Measurements from ENCODE around the gene NCR2.
"Not testable (repeated sequence)": the region's sequence is repeated elsewhere in the genome, so short reads cannot be mapped to it uniquely, and the experiment has no call there.

The NCR2 gene, protein sequence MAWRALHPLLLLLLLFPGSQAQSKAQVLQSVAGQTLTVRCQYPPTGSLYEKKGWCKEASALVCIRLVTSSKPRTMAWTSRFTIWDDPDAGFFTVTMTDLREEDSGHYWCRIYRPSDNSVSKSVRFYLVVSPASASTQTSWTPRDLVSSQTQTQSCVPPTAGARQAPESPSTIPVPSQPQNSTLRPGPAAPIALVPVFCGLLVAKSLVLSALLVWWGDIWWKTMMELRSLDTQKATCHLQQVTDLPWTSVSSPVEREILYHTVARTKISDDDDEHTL

DNA sequence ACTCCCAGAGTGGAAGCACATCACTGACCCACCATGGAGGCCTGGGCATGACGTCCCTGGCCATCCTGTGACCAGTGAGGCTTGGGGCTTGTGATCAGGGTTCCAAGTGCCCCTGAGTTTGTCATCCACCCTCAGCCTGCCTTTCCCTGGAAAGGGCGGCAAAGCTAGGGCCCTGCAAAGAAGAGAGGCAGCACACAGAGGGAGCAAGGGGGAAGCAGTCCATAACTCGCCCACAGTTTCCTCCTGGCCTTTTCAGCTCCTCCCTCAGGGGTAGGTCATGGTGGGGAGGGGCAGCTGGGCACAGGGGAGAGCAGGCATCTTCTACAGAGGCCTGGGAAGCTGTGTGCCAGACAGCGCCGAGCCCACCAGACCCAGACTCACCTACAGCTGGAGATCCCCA, at the start of gene NCR2:
Gene NCR2 (plus strand): TSS at position 313 of the 400 bp plus-strand sequence. CDS start 269 bp downstream, outside the sequence.
- no peak for DNase-seq

DNA sequence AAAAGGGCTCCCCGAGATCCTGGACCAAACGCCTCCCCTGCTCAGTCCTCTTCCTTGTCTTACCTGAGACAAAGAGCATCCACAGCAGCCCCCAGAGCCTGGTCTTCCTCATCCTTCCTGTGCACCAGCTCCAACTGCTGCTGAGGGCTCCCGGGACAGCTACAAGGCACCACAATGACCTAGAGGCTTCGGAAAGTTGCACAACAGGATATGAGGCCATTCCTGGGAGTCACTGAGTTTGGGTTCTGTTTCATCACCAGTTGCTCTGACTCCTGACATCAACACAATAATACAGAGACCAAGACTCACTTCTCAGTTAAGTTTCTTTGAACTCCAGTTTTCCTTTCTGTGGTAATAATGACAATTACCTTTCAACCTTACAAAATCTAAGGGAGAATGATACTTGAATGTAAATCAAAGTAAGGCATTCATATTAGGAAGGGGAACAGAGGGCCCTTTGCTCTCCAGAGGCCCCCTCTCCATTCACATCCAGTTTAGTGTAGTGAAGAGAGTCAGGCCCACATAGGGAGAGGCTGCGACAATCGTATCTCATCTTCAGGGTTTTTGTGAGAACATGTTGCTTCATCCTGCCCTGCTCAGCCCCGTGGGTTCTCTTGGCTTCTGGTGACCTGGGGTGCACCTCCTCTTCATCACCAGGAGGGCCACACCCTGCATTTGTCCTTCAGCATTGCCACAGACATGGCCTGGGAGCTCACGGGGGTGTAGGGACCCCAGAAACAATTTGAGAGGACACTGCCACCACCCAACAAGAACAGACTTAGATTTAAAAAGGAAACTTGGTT, 48.7 kb upstream of the NCR2 start, which contains the start of gene TREM1:
Gene TREM1 (minus strand): TSS at position 139 of the 803 bp plus-strand sequence. CDS start 27 bp downstream, at position 112.
- no peak for DNase-seq

DNA sequence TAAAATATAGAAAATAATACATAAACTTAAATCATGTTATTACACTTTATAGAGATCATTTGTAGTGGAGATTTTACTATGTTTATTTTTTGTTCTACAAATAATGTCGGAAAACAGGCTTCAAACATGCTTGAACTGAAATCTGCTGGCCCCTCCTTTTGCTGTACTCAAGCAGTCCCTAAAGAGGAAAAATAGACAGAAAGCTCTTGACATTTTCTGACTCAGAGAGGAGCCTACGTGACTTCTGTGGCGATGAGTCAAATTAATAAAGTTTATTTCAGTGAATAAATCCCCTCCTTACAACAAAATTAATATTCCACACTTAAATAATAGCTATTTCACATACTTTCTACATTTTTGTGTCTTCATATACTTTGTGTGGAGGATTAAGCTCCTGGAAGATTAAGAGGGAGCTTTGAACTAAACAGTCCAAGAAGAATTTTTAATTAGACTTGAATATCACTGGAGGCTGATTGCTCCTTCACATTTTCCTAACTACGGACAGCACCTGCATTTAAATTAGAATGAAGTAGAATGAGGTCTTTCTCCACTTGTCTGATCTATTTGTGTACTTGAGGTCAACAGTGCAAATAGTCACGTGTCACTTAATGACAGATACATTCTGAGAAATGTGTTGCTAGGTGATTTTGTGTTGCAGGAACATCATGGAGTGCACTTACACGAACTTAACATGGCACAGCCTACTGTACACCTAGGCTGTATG, 47.2 kb upstream of the NCR2 start:
- peak; percentile 90 for DNase-seq

DNA sequence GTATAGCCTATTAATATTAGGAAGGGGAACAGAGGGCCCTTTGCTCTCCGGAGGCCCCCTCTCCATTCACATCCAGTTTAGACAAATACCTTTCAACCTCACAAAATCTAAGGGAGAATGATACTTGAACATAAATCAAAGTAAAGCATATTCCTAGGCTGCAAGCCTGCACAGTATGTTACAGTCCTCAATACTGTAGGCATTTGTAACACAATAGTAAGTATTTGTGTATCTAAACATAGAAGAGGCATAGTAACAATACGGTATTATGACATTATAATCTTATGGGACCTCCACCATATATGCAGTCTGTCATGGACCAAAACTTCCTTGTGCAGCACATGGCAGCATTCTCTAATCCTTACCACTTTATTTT, 46.7 kb upstream of the NCR2 start:
- no peak for DNase-seq

DNA sequence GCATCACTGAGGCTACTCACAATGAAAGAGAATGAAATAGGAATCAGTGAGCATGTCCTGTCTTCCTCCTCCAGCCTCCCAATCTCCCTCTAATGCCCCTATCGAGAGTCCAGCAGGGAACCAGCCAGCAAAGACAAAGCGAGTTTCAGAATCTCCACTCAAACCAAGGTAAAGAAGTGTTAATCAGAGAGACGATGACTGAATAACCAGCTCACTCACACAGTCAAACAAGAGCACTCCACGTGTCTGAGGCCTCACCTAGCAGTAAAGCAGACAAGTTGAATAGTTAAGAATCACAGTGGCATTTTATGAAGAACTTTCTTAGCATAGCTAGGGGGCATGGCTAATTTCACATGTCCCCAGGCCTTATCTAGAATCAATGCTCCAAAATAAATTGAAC, 45.6 kb upstream of the NCR2 start:
- no peak for DNase-seq

DNA sequence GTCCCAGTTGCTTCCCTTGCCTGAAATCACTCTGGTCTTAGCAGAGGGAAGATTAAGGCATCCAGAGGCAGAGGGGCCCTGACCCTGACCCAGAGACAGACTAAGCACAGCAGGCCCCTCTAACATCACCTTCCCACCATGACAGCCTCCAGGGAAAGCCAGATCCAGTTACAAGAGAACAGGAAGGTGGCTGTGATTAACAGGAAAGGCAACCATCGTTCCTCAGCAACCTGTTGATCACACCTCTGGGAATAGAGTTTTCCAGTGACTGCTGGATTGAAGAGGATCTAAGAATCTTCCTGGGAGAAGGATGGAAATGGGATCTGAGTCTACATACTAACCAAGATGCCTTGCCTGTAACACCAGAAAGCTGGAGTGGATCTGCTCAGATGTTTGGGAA, 43.7 kb upstream of the NCR2 start:
- no peak for DNase-seq

DNA sequence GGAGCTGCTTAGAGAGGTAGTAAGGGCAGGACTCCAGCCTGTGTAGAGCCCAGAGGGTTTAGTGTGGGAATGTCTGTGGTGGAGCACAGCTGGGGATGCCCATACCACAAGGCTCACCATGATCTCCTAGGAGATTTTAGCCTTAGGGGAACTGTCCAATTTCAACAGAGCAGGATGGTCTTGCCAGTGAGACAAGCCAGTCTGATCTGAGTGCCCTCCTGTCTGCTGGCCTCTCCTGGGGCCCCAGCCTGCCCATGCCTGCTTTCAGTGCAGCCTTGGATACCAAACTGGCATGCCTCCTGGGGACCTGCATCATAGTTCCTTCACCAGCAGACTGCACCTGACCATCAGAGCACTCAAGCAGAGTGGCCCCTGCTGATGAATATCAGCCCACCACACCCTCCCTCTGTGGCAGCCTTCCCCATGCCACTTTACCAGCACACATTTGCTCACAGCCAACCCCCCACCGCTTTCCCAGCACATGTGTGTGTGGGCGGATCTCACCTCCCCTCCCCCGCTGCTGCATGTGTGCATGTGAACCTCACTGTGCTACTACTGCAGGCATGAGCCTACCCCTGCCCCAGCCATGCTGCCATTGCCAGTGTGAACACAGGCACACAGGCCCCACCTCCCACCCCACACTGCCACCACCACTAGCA, 41.1 kb upstream of the NCR2 start:
- no peak for DNase-seq

DNA sequence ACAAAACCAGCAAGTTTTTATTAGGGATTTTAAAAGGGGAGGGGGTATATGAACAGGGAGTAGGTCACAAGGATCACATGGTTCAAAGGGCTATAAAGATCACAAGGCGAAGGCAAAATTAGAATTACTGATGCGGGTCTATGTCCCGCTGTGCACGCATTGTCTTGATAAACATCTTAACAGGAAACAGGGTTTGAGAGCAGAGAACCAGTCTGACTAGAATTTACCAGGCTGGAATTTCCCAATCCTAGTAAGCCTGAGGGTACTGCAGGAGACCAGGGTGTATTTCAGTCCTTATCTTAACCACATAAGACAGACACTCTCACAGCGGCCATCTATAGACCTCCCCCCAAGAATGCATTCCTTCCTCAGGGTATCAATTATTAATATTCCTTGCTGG, 38.2 kb upstream of the NCR2 start:
- DNase-seq: not testable (repeated sequence)

DNA sequence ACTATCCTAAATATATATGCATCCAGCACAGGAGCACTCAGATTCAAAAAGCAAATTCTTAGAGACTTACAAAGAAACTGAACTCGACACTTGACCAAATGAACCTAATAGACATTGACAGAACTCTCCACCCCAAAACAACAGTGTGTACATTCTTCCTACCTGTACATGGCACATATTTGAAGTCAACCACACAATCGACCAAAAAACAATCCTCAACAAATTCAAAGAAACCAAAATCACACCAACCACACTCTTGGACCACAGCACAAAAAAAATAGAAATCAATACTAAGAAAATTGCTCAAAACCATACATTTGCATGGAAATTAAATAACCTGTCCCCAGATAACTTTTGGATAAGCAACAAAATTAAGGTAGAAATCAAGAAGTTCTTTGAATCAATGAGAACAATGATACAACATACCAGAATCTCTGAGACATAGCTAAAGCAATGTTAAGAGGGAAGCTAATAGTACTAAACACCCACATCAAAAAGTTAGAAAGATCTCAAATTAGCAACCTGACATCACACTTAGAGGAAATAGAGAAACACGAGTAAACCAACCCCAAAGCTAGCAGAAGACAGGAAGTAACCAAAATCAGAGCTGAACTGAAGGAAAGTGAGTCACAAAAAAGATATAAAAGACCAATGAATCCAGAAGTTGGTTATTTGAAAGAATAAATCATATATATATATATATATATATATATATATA, 36.5 kb upstream of the NCR2 start:
- no peak for DNase-seq

DNA sequence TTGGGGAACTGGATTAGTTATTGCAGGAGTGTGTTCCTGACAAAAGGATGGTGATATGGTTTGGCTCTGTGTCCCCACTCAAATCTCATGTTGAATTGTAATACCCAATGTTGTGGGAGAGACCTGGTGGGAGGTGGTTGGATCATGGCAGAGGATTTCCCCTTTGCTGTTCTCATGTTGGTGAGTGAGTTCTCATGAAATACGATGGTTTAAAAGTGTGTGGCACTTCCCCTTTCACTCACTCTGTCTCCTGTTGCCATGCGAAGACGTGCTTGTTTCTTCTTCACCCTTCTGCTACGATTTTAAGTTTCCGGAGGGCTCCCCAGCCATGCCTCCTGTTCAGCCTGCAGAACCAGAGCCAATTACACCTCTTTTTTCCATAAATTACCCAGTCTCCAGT, 32.8 kb upstream of the NCR2 start:
- no peak for DNase-seq

DNA sequence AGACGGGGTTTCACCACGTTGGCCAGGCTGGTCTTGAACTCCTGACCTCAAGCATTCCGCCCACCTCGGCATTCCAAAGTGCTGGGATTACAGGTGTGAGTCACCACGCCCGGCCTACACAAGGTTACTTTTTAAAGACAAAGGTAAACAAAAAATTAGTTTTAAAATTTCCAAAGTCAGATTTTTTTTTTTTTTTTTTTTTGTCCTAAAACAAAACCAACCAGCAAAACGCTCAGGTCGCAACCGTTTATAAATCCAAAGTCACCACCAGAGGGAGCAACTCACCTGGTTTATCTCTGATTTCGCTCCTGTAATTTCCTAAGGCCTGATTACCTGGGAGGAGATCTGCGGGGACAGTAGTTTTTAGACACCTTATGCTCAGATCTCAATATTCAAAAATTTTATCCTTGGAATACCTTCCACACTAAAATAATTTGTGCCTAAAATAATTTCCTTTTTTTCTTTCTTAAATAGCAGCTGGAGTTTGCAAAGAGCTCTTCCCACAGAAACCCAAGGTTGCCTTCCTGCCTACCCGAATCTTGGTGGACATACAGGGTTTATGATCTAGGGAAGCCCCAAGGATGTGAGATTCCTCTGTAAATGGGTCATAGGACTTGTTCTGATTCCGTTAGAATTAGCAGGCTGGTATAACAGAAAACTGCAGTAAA, 29.1 kb upstream of the NCR2 start:
- peak; percentile 17 for DNase-seq

DNA sequence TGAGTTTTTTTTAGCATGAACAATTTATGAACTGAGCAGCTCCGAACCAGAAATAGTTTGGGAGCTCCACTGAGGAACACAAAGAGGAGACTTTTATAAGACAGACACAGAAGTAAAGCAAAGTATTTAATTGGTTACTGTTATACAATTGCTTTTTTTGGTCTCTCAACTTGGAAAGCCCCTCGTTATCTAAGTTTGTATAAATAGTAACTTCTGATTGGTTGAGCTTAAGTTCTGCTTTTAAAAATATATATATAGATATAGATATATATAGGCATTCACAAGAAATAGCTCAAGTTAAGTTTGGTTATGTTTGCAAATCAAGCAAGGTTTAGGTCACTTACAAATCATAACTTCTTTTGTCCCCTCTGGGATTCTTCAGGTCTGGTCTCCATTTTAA, 20.2 kb upstream of the NCR2 start:
- no peak for DNase-seq

DNA sequence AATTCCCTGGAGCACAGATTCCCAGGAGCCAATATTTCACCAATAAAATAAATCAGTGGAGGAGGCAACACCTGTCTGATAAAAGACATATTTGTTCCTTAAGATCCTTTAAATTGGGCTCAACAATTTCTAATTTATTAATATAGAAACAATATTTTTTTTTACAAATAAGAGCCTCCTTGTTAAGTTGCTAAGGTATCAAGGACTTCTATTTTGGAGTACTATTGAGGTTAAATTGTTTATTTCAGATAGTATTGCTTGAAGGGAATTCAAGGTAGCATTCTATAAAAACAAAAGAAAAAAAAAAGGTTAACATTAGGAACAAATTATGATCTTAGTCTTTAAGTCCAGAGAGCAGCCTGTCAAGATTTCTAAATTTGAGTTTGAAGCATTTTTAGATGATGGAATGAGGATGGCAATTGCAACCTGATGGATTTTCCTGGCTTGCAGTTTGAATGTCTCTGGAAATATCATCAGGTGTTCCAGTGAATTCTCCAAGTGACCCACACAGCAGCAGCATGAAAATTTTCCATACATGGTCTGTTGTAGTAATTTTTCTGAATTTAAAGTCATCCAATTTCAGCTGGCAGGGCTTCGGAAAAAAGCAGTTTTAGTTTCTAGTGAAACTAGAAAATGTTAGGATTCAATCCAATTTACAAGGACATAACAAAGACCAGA, 19.3 kb upstream of the NCR2 start:
- no peak for DNase-seq

DNA sequence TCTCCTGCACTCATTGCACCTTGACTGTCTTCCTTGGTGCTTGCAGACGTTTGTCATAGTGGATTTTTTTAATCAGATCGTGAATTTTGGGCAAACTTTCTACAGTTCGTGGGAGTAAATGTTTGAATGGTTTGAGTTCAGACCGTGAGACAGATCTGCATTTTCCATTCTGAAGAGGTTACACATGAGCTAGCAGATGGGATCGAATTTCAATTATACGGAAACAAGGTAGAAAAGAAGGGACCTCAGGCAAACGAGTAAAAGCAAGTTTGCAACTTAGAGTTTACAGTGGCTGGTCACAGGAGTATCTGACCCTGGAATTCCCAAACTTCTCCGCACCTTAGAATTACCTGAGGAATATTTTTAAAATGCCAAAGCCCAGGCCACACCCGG, 17.2 kb upstream of the NCR2 start:
- DNase-seq: no peak

DNA sequence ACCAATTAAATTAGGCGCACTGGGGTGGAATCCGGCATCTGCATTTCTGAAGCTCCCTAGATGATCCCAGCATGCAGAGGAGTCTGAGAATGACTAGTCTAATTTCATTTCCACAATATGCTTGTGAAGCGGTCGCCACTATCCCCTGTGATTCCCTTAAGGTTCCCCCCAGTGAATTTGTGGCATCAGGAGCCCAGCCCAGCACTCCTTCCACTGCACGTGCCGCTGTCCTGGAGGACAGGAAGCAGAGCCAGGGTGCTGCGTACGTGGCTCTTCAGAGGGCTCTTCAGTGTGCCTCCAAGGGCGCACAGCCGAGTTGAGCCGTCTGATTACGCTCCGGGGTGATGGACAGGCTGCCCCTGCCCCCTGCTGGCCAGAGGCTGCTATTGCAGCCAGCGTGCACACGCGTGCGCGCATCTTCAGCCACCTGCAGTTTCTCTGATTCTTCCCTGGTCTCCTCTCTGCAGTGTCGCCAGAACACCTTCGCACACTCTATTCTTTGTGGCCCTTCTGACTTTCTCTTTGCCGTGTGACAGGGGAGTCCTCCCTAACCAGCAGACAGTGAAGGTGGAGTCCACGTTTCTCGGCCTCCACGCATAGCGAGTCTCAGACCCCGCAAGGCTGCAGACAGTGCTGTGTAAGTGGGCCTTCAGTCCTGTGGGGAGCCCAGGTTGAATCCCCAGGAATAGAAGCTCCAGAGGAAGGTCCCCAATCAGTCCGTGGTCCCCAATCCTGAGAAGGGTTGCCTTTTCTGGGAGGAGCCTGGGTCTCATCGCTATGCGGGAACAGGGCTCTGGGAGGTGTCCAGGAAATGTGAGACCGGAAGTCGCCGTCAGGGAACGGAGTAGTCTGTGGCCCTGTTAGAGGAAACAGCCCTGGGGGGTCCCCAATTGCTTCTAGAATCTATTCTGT, 16.5 kb upstream of the NCR2 start:
- peak; percentile 37 for DNase-seq

DNA sequence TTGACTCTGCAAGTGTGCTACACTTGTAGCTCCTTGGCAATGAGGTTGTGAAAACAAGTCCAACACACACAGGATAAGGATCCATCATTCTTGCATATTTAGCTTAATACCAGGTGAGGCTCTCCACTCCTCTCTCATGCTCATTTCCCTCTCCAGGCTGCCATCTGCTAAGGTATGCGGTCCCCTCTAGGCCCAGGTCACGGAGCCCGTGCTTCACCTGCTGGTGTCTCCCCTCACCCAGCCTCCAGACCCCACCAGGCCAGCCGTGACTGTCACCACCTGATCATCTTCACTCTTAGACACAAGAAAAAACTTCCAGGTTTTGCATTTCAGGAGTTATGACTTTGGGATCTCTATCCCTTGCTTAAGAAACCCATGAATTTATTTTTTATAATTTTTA, 14.2 kb upstream of the NCR2 start:
- DNase-seq: no peak

DNA sequence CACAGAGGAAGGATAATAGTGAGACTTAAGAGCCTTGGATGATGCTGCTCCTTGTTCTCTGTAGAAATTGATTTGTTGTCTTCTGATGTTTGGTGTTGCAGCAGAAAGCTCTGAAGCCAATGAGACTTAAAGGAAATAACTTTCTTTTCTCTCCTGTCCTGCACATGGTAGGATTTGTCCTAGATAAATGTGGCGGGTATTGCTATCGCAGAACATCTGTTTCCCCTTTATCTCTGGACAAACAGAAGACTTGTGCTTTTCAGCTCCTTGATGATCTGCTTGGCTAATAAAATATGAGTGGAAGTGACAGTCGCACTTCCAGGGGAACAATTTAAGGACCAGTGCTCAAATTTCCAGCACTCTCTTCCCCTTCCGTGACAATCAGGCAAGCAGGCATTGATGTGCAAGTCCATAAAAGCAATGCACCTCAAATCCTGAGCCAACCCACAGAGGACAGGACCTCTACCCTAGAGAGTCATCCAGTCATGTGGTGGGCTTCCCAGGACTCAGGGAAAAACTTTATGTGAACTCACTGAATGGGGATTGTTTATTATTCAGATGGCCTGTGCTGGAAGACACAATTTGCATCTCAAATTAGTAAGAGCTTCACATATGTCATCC, 9.9 kb upstream of the NCR2 start:
- no peak for DNase-seq

DNA sequence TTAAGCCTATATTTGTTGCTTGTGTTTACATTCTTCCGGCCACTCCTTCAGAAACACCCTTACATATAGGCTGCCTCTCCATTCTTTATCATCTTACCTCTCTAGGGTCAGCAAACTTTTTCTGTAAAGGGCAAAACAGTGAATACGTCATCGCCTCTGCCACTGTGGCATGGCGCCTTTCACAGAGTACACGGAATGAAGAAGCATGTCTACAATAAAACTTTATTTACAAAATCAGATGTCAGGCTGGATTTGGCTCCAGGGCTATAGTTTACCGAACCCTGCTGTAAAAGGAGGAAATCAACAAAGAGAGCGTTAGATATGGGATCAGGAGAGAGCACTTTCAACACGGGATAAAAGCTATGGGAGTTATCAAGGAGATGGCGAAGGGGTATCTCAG, 9.3 kb upstream of the NCR2 start:
- DNase-seq: no peak

DNA sequence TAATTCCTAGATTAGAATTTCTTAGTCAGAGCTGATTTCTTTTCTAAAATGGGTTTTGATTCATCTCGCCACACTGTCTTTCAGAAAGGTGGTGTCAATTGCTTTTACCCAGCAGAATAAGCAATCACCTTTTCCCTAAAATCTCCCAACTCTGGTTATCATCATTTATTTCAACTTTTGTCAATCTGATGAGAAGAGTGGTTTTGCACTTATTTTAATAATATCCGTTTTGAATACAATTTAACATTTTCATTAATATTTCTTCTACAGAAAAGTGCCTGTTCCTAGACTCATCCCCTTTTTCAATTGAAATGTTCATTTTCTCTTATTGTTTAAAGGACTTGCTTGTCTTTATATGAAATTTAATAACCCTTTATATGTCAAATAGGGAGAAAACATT, 8.2 kb upstream of the NCR2 start:
- no peak for DNase-seq

All from NCI-H1417 treated with DMSO at 0.1 percent for 48 hours (cell line).